ENCODE data around the gene METTL8. TPM values are rescaled to one million over a fixed set of nuclear protein-coding genes. Genes with fewer than 3 reads are reported as not detected.
"Not testable (repeated sequence)": the region's sequence is repeated elsewhere in the genome, so short reads cannot be mapped to it uniquely, and the experiment has no call there.

Gene METTL8
- total RNA-seq, 1 experiment from 2014 or later: 34.3 TPM

GRCh38 chr2:171404261-171404660 lies 29.5 kb downstream of the METTL8 start:
- DNase-seq (ENCODE audit: extremely low read depth, low read depth): peak; percentile 6

GRCh38 chr2:171402906-171403580 lies 30.7 kb downstream of the METTL8 start:
- no peak for DNase-seq (ENCODE audit: extremely low read depth, low read depth)

- no peak for DNase-seq (ENCODE audit: extremely low read depth, low read depth)
Observed at GRCh38 chr2:171401947-171402346, 31.8 kb downstream of the METTL8 start.

- DNase-seq (ENCODE audit: extremely low read depth, low read depth): no peak
Observed at GRCh38 chr2:171400395-171400794, 33.4 kb downstream of the METTL8 start.

- no peak for DNase-seq (ENCODE audit: extremely low read depth, low read depth)
Observed at GRCh38 chr2:171399292-171399691, 34.5 kb downstream of the METTL8 start.

GRCh38 chr2:171394164-171394740 lies 39.5 kb downstream of the METTL8 start:
- DNase-seq (ENCODE audit: extremely low read depth, low read depth): no peak

- no peak for DNase-seq (ENCODE audit: extremely low read depth, low read depth)
Observed at GRCh38 chr2:171393487-171393886, 40.3 kb downstream of the METTL8 start.

- DNase-seq (ENCODE audit: extremely low read depth, low read depth): no peak
Observed at GRCh38 chr2:171391532-171391931, 42.3 kb downstream of the METTL8 start.

GRCh38 chr2:171390941-171391516 lies 42.8 kb downstream of the METTL8 start:
- no peak for DNase-seq (ENCODE audit: extremely low read depth, low read depth)

- DNase-seq (ENCODE audit: extremely low read depth, low read depth): no peak
Observed at GRCh38 chr2:171389780-171390179, 44.0 kb downstream of the METTL8 start.

GRCh38 chr2:171389325-171389724 lies 44.5 kb downstream of the METTL8 start:
- DNase-seq (ENCODE audit: extremely low read depth, low read depth): no peak

- DNase-seq (ENCODE audit: extremely low read depth, low read depth): no peak
Observed at GRCh38 chr2:171387052-171387451, 46.7 kb downstream of the METTL8 start.

GRCh38 chr2:171386627-171387026 lies 47.2 kb downstream of the METTL8 start:
- no peak for DNase-seq (ENCODE audit: extremely low read depth, low read depth)

- no peak for DNase-seq (ENCODE audit: extremely low read depth, low read depth)
Observed at GRCh38 chr2:171383134-171383533, 50.7 kb downstream of the METTL8 start.

- not testable (repeated sequence) for DNase-seq (ENCODE audit: extremely low read depth, low read depth)
Observed at GRCh38 chr2:171382175-171382574, 51.6 kb downstream of the METTL8 start.

GRCh38 chr2:171377852-171378251 lies 55.9 kb downstream of the METTL8 start:
- DNase-seq (ENCODE audit: extremely low read depth, low read depth): not testable (repeated sequence)

- DNase-seq (ENCODE audit: extremely low read depth, low read depth): no peak
Observed at GRCh38 chr2:171367692-171368091, 66.1 kb downstream of the METTL8 start.

GRCh38 chr2:171365778-171366177 lies 68.0 kb downstream of the METTL8 start:
- no peak for DNase-seq (ENCODE audit: extremely low read depth, low read depth)

- no peak for DNase-seq (ENCODE audit: extremely low read depth, low read depth)
Observed at GRCh38 chr2:171365232-171365631, 68.6 kb downstream of the METTL8 start.

GRCh38 chr2:171362396-171362795 lies 71.4 kb downstream of the METTL8 start:
- DNase-seq (ENCODE audit: extremely low read depth, low read depth): no peak

- DNase-seq (ENCODE audit: extremely low read depth, low read depth): no peak
Observed at GRCh38 chr2:171360905-171361304, 72.9 kb downstream of the METTL8 start.

- DNase-seq (ENCODE audit: extremely low read depth, low read depth): not testable (repeated sequence)
Observed at GRCh38 chr2:171353746-171354145, 80.0 kb downstream of the METTL8 start.

All from NCI-H460 (cell line).